ENCODE measurements around the gene ARID3B. TPM values are rescaled to one million over a fixed set of nuclear protein-coding genes. Genes with fewer than 3 reads are reported as not detected.

ARID3B gene
- total and polyA plus RNA-seq, 2 of the 4 experiments (the other 2 are of a cell fraction) = 2.5 to 5.0 TPM

- Histone ChIP-seq H2AFZ (replicated peaks; ENCODE audit: low read length, poor library complexity) (no peak overlapping the region), H4K8ac (ENCODE audit: low read depth in 2 of 2, low read length in 2 of 2) (no peak overlapping the region), H2BK20ac (ENCODE audit: low read depth, low read length) (no peak overlapping the region), H2BK120ac (ENCODE audit: low read depth, low read length) (no peak overlapping the region), H3K23ac (ENCODE audit: low read depth, low read length) (no peak overlapping the region), H3K18ac (ENCODE audit: low read depth, low read length) (no peak overlapping the region), H4K91ac (ENCODE audit: insufficient read depth, low read depth, low read length) (no peak overlapping the region), H3K27me3 (ENCODE audit: control insufficient read depth, insufficient read depth, low read length) (no peaks in the 10 kb centered on the region), H3K4me2 (ENCODE audit: low read depth, low read length) (no peak overlapping the region), H3K27ac (ENCODE audit: insufficient read depth, low read length) (no peak overlapping the region), H3K9me1 (ENCODE audit: insufficient read depth, low read length) (peaks cover 4% of the 10 kb centered on the region), H4K20me1 (ENCODE audit: insufficient read depth, low read length) (peaks cover 25% of the 10 kb centered on the region), H3K4ac (ENCODE audit: low read depth, low read length) (no peak overlapping the region), H3K4me3 (ENCODE audit: insufficient read depth, low read depth, low read length) (no peak overlapping the region), H2AK5ac (ENCODE audit: low read depth, low read length) (no peak overlapping the region), H2AK9ac (replicated peaks; ENCODE audit: low read depth, low read length, poor library complexity) (no peak overlapping the region), H3K14ac (replicated peaks; ENCODE audit: low read depth, low read length) (no peak overlapping the region), H3K9me3 (ENCODE audit: control insufficient read depth, insufficient read depth, low read length) (no peaks in the 10 kb centered on the region), H2BK15ac (ENCODE audit: low read depth, low read length) (no peak overlapping the region), H3K79me1 (ENCODE audit: low read depth in 1 of 2, low read length in 2 of 2) (peaks cover 44 to 45% of the 10 kb centered on the region in 2 experiments), H3K56ac (ENCODE audit: extremely low read depth, insufficient read depth, low read length) (no peak overlapping the region), H3K36me3 (ENCODE audit: control insufficient read depth, insufficient read depth, low read length) (peaks cover 15% of the 10 kb centered on the region), H3K9ac (ENCODE audit: low read depth, low read length) (no peak overlapping the region), H4K5ac (ENCODE audit: low read depth, low read length) (no peak overlapping the region), H3K4me1 (ENCODE audit: control insufficient read depth, insufficient read depth, low read length) (peaks cover 5% of the 10 kb centered on the region), H2BK5ac (ENCODE audit: low read depth, low read length, poor library complexity, severe bottlenecking) (no peak overlapping the region)
- BruUV-seq (replicated peaks) = no TSS peak
- ChIA-PET CTCF (no interaction called here), POLR2A (ENCODE audit: unreplicated experiment) (no interaction called here)
- intact Hi-C loops (cut with micrococcal nuclease) (no loop called here), dilution Hi-C loops (cut with HindIII; ENCODE audit: low sequenced_read_pairs, unreplicated experiment) (no loop called here), in situ Hi-C loops (cut with MboI; ENCODE audit: low sequenced_read_pairs) (no loop called here)
- no CpG with 5 or more reads among the region's 3 CpGs for WGBS, 2 experiments (ENCODE audit: extremely low coverage in 2 of 2, insufficient read length in 1 of 2)
- no peak for DNase-seq
- TF ChIP-seq MAZ (IDR thresholded peaks at IDR 0.05; ENCODE audit: borderline replicate concordance, low read depth, low read length) = no peak
- no peak for TF ChIP-seq CTCF (conservative IDR thresholded peaks at IDR 0.05; ENCODE audit: low read depth, low read length)
- no peak for TF ChIP-seq RFX5 (IDR thresholded peaks at IDR 0.05; ENCODE audit: low read depth, low read length)
- no peak for TF ChIP-seq RAD21 (IDR thresholded peaks at IDR 0.05; ENCODE audit: low read length)
- ATAC-seq (ENCODE audit: low read depth) = no peak
These were observed 30.2 kb downstream of the ARID3B start for GRCh38 chr15:74571191-74571590.

All from IMR-90 (cell line).